Adrenal gland (tissue), 12 donors: Measurements from ENCODE around the gene ZNF277. TPM values are rescaled to one million over a fixed set of nuclear protein-coding genes. Genes with fewer than 3 reads are reported as not detected.
A peak's percentile ranks its signal among the peaks of the same experiment; 100 is the strongest.

Source experiments
- DNase-seq, 7 donors: peaks; one replicate each; pipeline ENCODE4 v3.0.0-alpha.2; 2019 to 2020
- H3K27ac ChIP-seq, 5 donors: fragments of 200-600 bp; sonication (generic) in 4 of 5; 1 replicate in 3 of 5; 2 replicates in 2 of 5; pipeline versions ENCODE4 v1.5.1 to v1.8.0; 2016 to 2020; ENCODE audit warnings: mild to moderate bottlenecking in 1 of 5
- H3K27me3 ChIP-seq: fragments of 200-600 bp; 2 replicates; pipeline ENCODE4 v1.8.0; 2021
- H3K36me3 ChIP-seq, 2 donors: fragments of 200-600 bp; replicated peaks in 1 of 2; 1 replicate in 1 of 2; 2 replicates in 1 of 2; pipeline versions ENCODE4 v1.5.1 to v1.8.0; 2018 to 2022
- H3K4me1 ChIP-seq, 2 donors: fragments of 200-600 bp; replicated peaks in 1 of 2; 1 replicate in 1 of 2; 2 replicates in 1 of 2; pipeline versions ENCODE4 v1.5.1 to v1.8.0; 2018 to 2021
- H3K4me3 ChIP-seq, 4 donors: fragments of 200-600 bp; sonication (generic) in 3 of 4; one replicate each; pipeline ENCODE4 v1.5.1; 2016 to 2018
- H3K9me3 ChIP-seq, 3 donors: fragments of 200-600 bp; sonication (generic) in 1 of 3; replicated peaks in 1 of 3; 1 replicate in 2 of 3; 2 replicates in 1 of 3; pipeline versions ENCODE4 v1.5.1 to v1.8.0; 2016 to 2021
- CTCF ChIP-seq, 6 experiments: fragments of 450-650 bp in 4 of 6; fragments of 200-600 bp in 2 of 6; sonication (generic) in 1 of 6; IDR thresholded peaks; 1 replicate in 5 of 6; 2 replicates in 1 of 6; pipeline versions ENCODE4 v1.5.1 to v1.8.0; 2016 to 2021; ENCODE audit warnings: antibody characterized with exemption in 6 of 6, mild to moderate bottlenecking in 2 of 6, moderate library complexity in 1 of 6
- POLR2A ChIP-seq, 2 donors: fragments of 450-650 bp; IDR thresholded peaks; one replicate each; pipeline ENCODE4 v1.6.1; 2017; ENCODE audit warnings: antibody characterized with exemption in 2 of 2, mild to moderate bottlenecking in 2 of 2, moderate library complexity in 1 of 2
- WGBS, 4 donors: extraction: QIAGEN DNeasy Blood & Tissue Kit in 2 of 4; methylation state at CpG; one replicate each; pipeline versions ENCODE4 v1.1.5 to v1.1.7; 2013 to 2017; 5-methylcytosine and 5-hydroxymethylcytosine counted together
- intact Hi-C, 2 donors: fragments of 100-400 bp; cut with DNase I; formaldehyde crosslinking; loops; one replicate each; pipeline versions ENCODE4 v1.14.1 to v1.15.0; 2022 to 2023
- polyA plus RNA-seq, 3 donors: library from polyadenylated mRNA; stranded (reverse); fragments of 200-250 nt in 2 of 3; fragments of 350-450 nt in 1 of 3; fragmentation: Illumina TruSeq in 1 of 3; extraction: RNeasy Lipid Tissue Mini Kit (QIAGEN cat#74804) in 1 of 3; gene quantifications; one replicate each; pipeline ENCODE4 v1.2.3, GENCODE V29; 2013 to 2014
- total RNA-seq, 9 donors: library from RNA; depleted of rRNA in 4 of 9; stranded (reverse); fragments of >200 nt in 4 of 9; fragments of 120-200 nt in 1 of 9; fragmentation: NEBNext Ultra II Directional in 1 of 9; extraction: Animal tissue kit (Norgen Biotek cat#: 25700) in 1 of 9; gene quantifications; one replicate each; pipeline versions ENCODE4 v1.1.0 to v1.2.4, GENCODE V29; 2013 to 2023
- donor health status: healthy with polysubstance abuse.
- donor health status: Bipolar disorder and iron deficiency.
- donor health status: DM: yes; HTN: yes; CAD: no.
- donor health status: DM: no; HTN: no; CAD: no.
- donor health status: DM: no; HTN: no; CAD: no.
- donor health status: DM: yes; HTN: yes; CAD: no.

The ZNF277 gene
- total and polyA plus RNA-seq, 12 donors = 12.6 to 30.6 (median 19.7) TPM

GRCh38 chr7:112189691-112190090 lies 16.8 kb upstream of the ZNF277 start:
- intact Hi-C loops = no loop called here
- WGBS, 4 donors = 92 to 97% (median 95%) methylated on average over 5 of the region's 5 CpGs
- Histone ChIP-seq H3K4me3 (no peak overlapping the region), H3K9me3 (no peaks in the 10 kb centered on the region), H3K27me3 (no peaks in the 10 kb centered on the region), H3K4me1 (peaks cover 0 to 14% of the 10 kb centered on the region in 2 donors), H3K36me3 (no peaks in the 10 kb centered on the region), H3K27ac (no peak overlapping the region)
- no peak for DNase-seq
- no peak for TF ChIP-seq CTCF (IDR thresholded peaks at IDR 0.05)
- TF ChIP-seq POLR2A (IDR thresholded peaks at IDR 0.05) = no peak

DNA sequence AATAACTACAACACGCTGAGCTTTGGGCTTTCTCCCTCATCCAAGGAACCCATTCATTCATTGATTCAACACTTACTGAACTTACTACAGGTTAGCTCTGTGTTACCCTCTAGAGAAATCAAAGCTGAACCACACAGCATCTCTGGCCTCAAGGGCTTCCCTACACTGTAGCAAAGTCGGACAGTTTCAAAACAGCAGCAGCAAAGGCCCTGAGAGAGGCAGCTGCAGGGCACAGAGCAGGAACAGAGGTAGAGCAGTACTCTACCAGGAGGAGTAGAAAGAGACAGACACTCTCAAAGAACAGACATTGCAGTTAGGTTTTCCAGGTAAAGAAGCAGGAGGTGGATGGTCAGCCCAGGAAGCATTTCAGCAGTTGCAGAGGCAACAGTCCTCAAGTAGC lies 16.4 kb upstream of the ZNF277 start:
- Histone ChIP-seq H3K4me1 (peaks cover 0 to 14% of the 10 kb centered on the region in 2 donors), H3K27me3 (no peaks in the 10 kb centered on the region), H3K9me3 (no peaks in the 10 kb centered on the region), H3K27ac (no peak overlapping the region), H3K36me3 (no peaks in the 10 kb centered on the region), H3K4me3 (no peak overlapping the region)
- 84 to 96% (median 89%) methylated on average over 2 of the region's 2 CpGs for WGBS, 4 donors
- no peak for DNase-seq
- intact Hi-C loops = no loop called here
- no peak for TF ChIP-seq CTCF (IDR thresholded peaks at IDR 0.05)
- no peak for TF ChIP-seq POLR2A (IDR thresholded peaks at IDR 0.05)

DNA sequence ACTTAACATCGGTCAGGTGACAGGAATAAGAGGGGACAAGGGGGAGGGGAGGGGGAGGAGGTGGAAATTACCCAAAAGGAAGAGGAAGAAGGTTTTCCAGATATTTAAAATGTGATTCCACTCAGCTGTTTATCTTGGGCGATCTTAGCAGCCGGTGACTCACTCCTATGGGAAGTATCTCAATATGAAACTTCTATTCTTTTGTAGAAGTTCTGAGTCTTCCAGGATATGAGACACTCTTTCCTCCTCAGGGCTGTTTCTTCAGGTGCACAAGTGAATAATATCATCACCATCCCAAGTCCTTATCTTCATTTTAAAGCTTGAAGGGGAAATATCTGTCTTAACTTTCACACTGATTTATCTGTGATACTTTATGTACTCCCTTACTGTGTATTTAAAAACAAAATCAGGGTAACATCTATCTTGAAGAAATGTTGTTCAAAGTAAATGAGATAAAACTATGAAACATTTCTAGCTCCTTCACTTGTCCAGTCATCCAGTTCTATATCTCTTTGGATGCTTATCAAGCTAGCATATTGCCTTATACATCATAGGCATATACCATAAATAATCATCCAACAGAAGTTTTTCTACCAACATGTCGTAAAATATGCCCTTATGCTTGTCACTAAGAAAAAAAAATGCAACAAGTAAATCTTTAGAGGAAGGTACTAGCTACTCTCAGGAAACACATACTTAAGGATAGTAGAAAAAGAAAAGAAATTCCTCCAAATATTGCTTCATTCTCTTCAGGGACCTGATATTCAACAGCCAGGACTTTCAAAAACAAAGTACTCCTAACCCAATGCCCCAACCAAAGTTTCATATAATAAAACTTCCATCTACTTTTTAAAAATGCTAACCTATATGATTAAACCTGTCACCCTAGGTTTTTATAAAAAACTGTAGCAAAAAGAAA lies 14.0 kb upstream of the ZNF277 start:
- Histone ChIP-seq H3K27ac (peak overlapping the region in 2 of 5 donors; percentile 15 to 25), H3K36me3 (no peaks in the 10 kb centered on the region), H3K9me3 (no peaks in the 10 kb centered on the region), H3K4me3 (no peak overlapping the region), H3K27me3 (no peaks in the 10 kb centered on the region), H3K4me1 (no peaks in the 10 kb centered on the region)
- TF ChIP-seq POLR2A (IDR thresholded peaks at IDR 0.05) = no peak
- no peak for TF ChIP-seq CTCF (IDR thresholded peaks at IDR 0.05)
- intact Hi-C loops = no loop called here
- DNase-seq = peak in 2 of 7 donors; percentile 19
- 50 to 63% (median 59%) methylated on average over 4 of the region's 4 CpGs for WGBS, 4 donors

DNA sequence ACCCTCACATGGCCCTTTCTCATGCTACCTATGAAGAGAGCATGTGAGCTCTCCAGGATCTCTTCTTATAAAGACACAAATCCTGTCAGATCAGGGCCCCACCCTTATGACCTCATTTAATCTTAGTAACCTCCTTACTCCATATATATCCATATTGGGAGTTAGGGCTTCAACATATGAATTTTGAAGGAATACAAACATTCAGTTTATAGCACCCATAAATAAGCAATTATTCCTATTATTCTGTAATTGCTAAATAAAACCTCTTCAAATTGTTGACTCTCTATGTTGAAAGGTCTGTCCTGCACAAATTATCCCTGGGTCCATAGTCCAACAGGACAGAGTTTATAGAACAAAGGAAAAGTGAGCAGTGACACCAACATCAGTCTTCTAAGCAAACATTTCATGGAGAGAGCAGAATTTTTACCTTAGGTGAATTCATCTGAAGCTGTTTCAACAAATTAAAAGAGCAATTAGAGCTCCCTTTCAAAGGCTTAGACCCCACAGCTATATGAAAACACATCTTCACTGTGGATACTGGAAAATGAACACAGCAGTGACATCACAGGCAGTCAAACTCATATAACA lies 12.5 kb upstream of the ZNF277 start:
- no peak for DNase-seq
- TF ChIP-seq POLR2A (IDR thresholded peaks at IDR 0.05) = no peak
- TF ChIP-seq CTCF (IDR thresholded peaks at IDR 0.05) = no peak
- intact Hi-C loops = no loop called here
- H3K4me3 ChIP-seq = no peak overlapping the region
- H3K27ac ChIP-seq = no peak overlapping the region
- H3K4me1 ChIP-seq = peaks cover 0 to under 1% of the 10 kb centered on the region in 2 donors
- H3K27me3 ChIP-seq = no peaks in the 10 kb centered on the region
- no peaks in the 10 kb centered on the region for H3K36me3 ChIP-seq
- H3K9me3 ChIP-seq = no peaks in the 10 kb centered on the region
